Kidney epithelial cell (primary cell): Measurements from ENCODE around the gene ZEB2. TPM values are rescaled to one million over a fixed set of nuclear protein-coding genes. Genes with fewer than 3 reads are reported as not detected.

Experiments used
- DNase-seq: peaks from one replicate; pipeline ENCODE4 v3.0.0-alpha.2; 2010; ENCODE audit warnings: low read depth
- H3K27me3 ChIP-seq: 2 replicates; pipeline ENCODE4 v1.6.0; 2011; ENCODE audit warnings: low read length; ENCODE audit not compliant: control insufficient read depth, insufficient read depth
- H3K36me3 ChIP-seq: 2 replicates; pipeline ENCODE4 v1.5.1; 2011; ENCODE audit warnings: low read length; ENCODE audit not compliant: control insufficient read depth, insufficient read depth
- H3K4me3 ChIP-seq: 2 replicates; pipeline ENCODE4 v1.5.1; 2011; ENCODE audit warnings: low read depth, mild to moderate bottlenecking, control low read depth, low read length
- CTCF ChIP-seq: IDR thresholded peaks from 2 replicates; pipeline ENCODE4 v1.5.1; 2011; ENCODE audit warnings: mild to moderate bottlenecking, moderate library complexity, low read length, control low read depth, inconsistent platforms; ENCODE audit not compliant: insufficient read depth, poor library complexity, severe bottlenecking
- total RNA-seq: library from RNA; depleted of rRNA; stranded (reverse); fragments of >200 nt; gene quantifications from 2 replicates; pipeline ENCODE4 v1.2.3, GENCODE V29; 2015

ZEB2 gene
- total RNA-seq, 1 donor from 2014 or later: 14.7 TPM

DNA sequence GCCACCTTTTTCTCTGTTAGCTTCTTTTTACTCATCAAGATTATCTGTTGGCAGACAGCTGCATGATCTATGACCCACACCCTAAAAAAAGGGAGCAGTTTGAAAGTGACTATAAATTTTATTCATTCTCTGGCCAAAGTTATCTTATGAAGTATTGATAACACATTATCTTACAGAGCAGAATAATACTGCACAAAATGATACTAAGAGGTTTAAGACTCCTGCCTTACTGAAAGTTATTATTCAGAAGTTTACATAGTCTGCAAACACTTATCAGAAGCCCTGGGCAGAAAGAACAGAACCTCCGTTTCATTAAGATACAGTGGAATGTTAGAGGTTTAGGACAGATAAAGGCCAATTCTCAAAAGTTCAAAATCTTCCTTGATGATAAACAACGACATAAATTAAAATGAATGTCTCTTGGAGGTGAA is 78.2 kb downstream of the ZEB2 start:
- no peaks in the 10 kb centered on the region for H3K36me3 ChIP-seq
- no peak overlapping the region for H3K4me3 ChIP-seq
- DNase-seq: no peak
- H3K27me3 ChIP-seq: no peaks in the 10 kb centered on the region
- TF ChIP-seq CTCF: no peak

- TF ChIP-seq CTCF: no peak
- DNase-seq: no peak
- H3K27me3 ChIP-seq: no peaks in the 10 kb centered on the region
- H3K36me3 ChIP-seq: no peaks in the 10 kb centered on the region
- H3K4me3 ChIP-seq: no peak overlapping the region
Observed at GRCh38 chr2:144439993-144440392, 79.9 kb downstream of the ZEB2 start.

DNA sequence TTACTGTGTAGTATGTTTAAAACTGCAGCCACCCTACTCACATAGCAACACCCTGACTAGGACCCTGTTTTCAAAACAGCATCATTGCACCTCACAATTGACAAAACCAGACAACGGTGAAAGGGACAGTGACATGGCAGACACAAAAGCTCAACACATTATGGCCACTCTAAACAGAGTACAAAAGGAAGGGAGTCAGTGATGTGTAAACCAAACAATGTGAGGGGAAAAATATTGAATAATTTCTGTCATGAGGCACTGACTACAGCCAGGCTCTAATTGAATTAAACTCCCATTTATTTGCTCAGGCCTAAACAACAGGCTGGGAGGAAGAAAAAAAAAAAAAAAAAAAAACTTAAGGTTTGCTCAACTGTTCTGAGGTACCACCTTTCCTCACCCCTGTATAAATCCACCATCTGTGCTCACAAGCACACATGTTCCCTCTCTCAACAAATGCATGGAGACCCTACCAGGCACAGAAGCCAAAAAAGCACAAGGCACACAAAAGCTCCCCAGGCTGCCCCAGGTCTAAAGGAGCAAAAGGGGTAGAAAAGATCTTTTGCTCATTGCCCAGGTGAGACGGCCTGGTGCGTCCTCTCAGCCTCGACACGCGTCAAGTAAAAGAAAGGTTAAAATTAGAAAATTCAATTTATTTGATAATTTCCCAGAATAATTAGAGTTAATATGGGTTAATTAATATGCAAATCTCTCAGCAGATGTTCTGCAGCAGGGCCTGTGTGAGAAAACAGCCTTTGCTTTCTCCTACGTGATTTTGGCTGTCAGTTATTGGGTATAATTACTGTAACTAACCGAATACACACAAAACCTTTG is 80.9 kb downstream of the ZEB2 start:
- no peak for DNase-seq
- Histone ChIP-seq H3K4me3 (no peak overlapping the region), H3K27me3 (no peaks in the 10 kb centered on the region), H3K36me3 (no peaks in the 10 kb centered on the region)
- TF ChIP-seq CTCF: no peak

DNA sequence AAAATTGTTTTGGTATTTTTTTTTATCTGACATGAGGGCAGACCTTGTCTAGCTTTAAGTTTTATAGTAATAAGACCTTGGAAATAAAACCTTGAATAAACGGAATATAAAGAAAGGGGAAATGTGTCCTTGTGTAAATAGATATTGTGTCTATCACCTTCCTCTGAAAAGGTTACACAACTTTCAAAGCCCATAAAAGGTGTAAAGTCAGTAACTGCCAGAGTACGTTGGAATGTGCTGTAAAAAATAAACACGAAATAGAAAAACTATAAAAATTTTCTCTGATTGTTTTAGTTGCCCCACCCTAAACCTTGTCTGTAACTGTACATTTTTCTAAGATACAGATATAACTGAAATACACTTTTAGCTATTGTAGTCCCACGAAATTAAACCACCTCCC is 82.3 kb downstream of the ZEB2 start:
- no peak for DNase-seq
- TF ChIP-seq CTCF: no peak
- Histone ChIP-seq H3K36me3 (no peaks in the 10 kb centered on the region), H3K27me3 (no peaks in the 10 kb centered on the region), H3K4me3 (no peak overlapping the region)

DNA sequence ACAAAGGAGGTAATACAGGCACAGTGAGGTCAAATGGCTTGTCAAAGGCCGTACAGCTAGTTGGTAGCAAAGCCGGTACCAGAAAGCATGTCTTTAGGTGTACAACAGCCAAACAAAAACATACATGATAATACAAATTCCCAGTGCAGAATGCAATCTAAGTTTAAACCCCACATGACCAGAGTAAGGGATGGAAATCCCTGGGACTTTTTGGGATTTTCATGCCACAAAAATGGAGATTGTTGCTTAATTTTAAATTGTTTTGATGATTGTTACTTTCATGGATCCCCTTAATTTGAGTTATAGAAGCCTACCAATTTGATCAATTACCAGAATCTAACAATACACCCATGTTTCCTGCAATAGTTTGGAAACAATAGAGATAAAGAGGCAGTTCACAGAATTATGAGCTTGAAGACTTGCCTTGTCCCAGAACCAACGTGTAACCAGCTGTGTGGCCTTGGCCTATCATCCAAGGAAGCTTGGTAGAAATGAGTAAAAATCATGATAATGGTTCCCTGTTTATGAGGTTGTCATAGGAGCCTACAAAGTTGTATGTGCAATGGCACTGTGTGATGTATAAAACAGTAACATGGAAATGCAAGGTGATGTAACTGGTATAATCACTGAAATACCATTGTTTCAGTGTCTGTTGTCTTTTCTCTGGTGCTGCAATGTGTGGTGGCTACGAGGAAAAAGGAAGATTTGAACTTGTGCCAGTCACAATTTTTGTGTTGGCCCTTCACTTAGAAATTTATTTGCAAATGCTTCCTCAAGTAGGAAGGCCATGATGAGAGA is 85.3 kb downstream of the ZEB2 start:
- Histone ChIP-seq H3K27me3 (no peaks in the 10 kb centered on the region), H3K4me3 (no peak overlapping the region), H3K36me3 (no peaks in the 10 kb centered on the region)
- no peak for DNase-seq
- no peak for TF ChIP-seq CTCF
